CD4-positive, CD25-positive, alpha-beta regulatory T cell (primary cell): ENCODE measurements around the gene CDK3. TPM values are rescaled to one million over a fixed set of nuclear protein-coding genes. Genes with fewer than 3 reads are reported as not detected.

Experiments
- ATAC-seq, 2 donors: fragments of 150-1000 bp; cut with Tn5 transposase; one replicate each; pipeline ENCODE4 v1.10.0; 2021; ENCODE audit warnings: low read depth in 2 of 2, moderate number of reproducible peaks in 2 of 2, moderate library complexity in 1 of 2
- DNase-seq, 3 donors: peaks; one replicate each; pipeline versions ENCODE4 v3.0.0 to v3.0.0-alpha.2; 2012 to 2022; ENCODE audit warnings: mixed read lengths in 1 of 3
- H3K27ac ChIP-seq: one replicate; pipeline ENCODE4 v1.7.0; 2013; ENCODE audit warnings: mild to moderate bottlenecking, low read length; ENCODE audit not compliant: insufficient read depth, poor library complexity, severe bottlenecking
- H3K27me3 ChIP-seq: one replicate; pipeline ENCODE4 v1.7.0; 2013; ENCODE audit warnings: low read length; ENCODE audit not compliant: control insufficient read depth, insufficient read depth
- H3K36me3 ChIP-seq: one replicate; pipeline ENCODE4 v1.7.0; 2013; ENCODE audit warnings: mild to moderate bottlenecking, low read length, moderate library complexity; ENCODE audit not compliant: control insufficient read depth, insufficient read depth
- H3K4me1 ChIP-seq: 2 replicates; pipeline ENCODE4 v1.7.0; 2013; ENCODE audit warnings: mild to moderate bottlenecking, low read length; ENCODE audit not compliant: insufficient read depth, control insufficient read depth, poor library complexity, severe bottlenecking
- H3K4me3 ChIP-seq: one replicate; pipeline ENCODE4 v1.7.0; 2013; ENCODE audit warnings: low read depth, mild to moderate bottlenecking, low read length, moderate library complexity
- H3K9me3 ChIP-seq, 2 experiments: 1 replicate in 1 of 2; 2 replicates in 1 of 2; pipeline ENCODE4 v1.7.0; 2013; ENCODE audit warnings: low read length in 2 of 2, mild to moderate bottlenecking in 1 of 2, moderate library complexity in 1 of 2; ENCODE audit not compliant: control insufficient read depth in 2 of 2
- H3K27ac Mint-ChIP-seq, 3 donors: one replicate each; pipeline ENCODE4 v1.8.0; 2020 to 2022; ENCODE audit warnings: mild to moderate bottlenecking in 3 of 3, mixed read lengths in 3 of 3, moderate library complexity in 2 of 3
- H3K27me3 Mint-ChIP-seq: one replicate; pipeline ENCODE4 v1.8.0; 2022; ENCODE audit warnings: mild to moderate bottlenecking, mixed read lengths
- H3K36me3 Mint-ChIP-seq: one replicate; pipeline ENCODE4 v1.8.0; 2020; ENCODE audit warnings: mixed read lengths
- H3K4me1 Mint-ChIP-seq, 4 donors: one replicate each; pipeline ENCODE4 v1.8.0; 2020 to 2022; ENCODE audit warnings: mixed read lengths in 4 of 4, mild to moderate bottlenecking in 1 of 4
- H3K4me3 Mint-ChIP-seq, 4 donors: one replicate each; pipeline ENCODE4 v1.8.0; 2020 to 2022; ENCODE audit warnings: mild to moderate bottlenecking in 4 of 4, mixed read lengths in 4 of 4, moderate library complexity in 3 of 4
- H3K9me3 Mint-ChIP-seq, 7 donors: one replicate each; pipeline ENCODE4 v1.8.0; 2020 to 2022; ENCODE audit warnings: mixed read lengths in 7 of 7, mild to moderate bottlenecking in 3 of 7, moderate library complexity in 2 of 7
- polyA plus RNA-seq, 4 donors: library from polyadenylated mRNA; unstranded; fragments of 300-500 nt; fragmentation: Illumina TruSeq; gene quantifications; one replicate each; pipeline ENCODE4 v1.2.3, GENCODE V29; 2021
- total RNA-seq: library from RNA; stranded (reverse); gene quantifications from one replicate; pipeline ENCODE4 v1.2.3, GENCODE V29; 2022

Gene CDK3
- total and polyA plus RNA-seq, 5 donors from 2014 or later, result 0.17 to 11.6 (median 0.79) TPM

DNA sequence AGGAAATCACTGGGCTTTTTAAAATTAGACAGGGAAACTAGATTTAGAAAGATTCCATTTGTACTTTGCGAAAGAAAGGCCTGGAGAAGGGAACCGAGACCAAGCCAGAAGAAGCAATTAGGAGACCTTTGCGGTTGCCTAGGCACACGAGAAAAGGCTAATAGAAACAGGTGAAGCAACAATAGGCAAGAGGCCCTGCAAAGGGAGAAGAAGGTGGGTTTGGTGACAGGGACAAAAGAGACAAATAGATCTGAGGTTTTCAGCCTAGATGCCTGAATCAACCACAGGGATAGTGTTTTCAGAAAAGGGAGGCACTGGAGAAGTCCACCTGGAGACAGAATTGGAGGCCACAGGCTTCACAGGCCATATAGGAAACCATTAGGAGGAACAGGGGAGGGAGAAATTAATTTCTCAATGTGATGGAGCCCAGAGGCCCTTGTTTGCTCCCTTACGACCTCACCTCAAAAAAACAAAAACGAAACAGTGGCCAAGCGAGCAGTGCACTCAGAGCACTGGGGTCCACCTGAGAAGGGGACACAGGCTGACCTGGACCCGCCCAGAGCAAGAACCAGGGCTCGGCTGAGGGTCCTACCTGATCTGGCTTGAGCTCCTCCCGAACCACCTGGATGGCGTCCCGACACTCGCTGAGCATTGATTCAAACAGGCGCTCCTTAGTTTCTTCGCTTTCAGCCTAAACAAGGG, 49.3 kb downstream of the CDK3 start:
- peaks cover 0 to 29% (median 15%) of the 10 kb centered on the region in 4 donors for H3K4me1 Mint-ChIP-seq
- H3K9me3 ChIP-seq, result no peaks in the 10 kb centered on the region
- H3K27ac Mint-ChIP-seq, result peak overlapping the region; percentile 34 to 80 (median 55)
- ATAC-seq (no peak), DNase-seq (no peak)
- H3K36me3 ChIP-seq, result peaks cover 90% of the 10 kb centered on the region
- no peak overlapping the region for H3K4me3 Mint-ChIP-seq
- no peak overlapping the region for H3K27ac ChIP-seq
- peaks cover 4% of the 10 kb centered on the region for H3K4me1 ChIP-seq
- H3K27me3 Mint-ChIP-seq, result no peaks in the 10 kb centered on the region
- no peaks in the 10 kb centered on the region for H3K27me3 ChIP-seq
- H3K36me3 Mint-ChIP-seq, result peaks cover 48% of the 10 kb centered on the region
- H3K4me3 ChIP-seq, result no peak overlapping the region
- H3K9me3 Mint-ChIP-seq, result no peaks in the 10 kb centered on the region

GRCh38 chr17:76050538-76051467, 50.1 kb downstream of the CDK3 start:
- H3K36me3 ChIP-seq, result peaks cover 89% of the 10 kb centered on the region
- DNase-seq (no peak), ATAC-seq (no peak)
- no peaks in the 10 kb centered on the region for H3K27me3 ChIP-seq
- peak overlapping the region in 1 of 4 donors; percentile 8 for H3K4me3 Mint-ChIP-seq
- H3K27ac ChIP-seq, result no peak overlapping the region
- H3K4me3 ChIP-seq, result no peak overlapping the region
- H3K4me1 Mint-ChIP-seq, result peaks cover 0 to 29% (median 15%) of the 10 kb centered on the region in 4 donors
- no peaks in the 10 kb centered on the region for H3K27me3 Mint-ChIP-seq
- H3K36me3 Mint-ChIP-seq, result peaks cover 40% of the 10 kb centered on the region
- no peaks in the 10 kb centered on the region for H3K9me3 Mint-ChIP-seq
- H3K27ac Mint-ChIP-seq, result no peak overlapping the region
- peaks cover 4% of the 10 kb centered on the region for H3K4me1 ChIP-seq
- H3K9me3 ChIP-seq, result no peaks in the 10 kb centered on the region

DNA sequence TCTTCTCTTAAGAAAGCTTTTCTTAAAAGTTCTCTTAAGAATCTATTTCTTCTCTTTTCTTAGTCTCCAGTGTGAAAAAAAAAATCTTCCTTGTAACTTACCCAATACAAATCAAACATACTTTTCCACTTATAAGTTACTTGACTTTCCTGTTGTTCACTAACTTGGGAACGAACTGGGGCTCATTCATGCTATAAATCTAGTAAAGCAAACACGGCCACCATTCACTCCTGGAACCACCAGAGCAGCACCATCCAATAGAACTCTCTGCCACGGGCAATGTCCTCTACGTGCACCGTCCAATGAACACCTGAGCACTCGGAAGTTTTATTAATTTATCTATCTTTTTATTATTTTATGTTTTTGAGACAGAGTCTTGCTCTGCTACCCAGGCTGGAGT, 50.9 kb downstream of the CDK3 start:
- DNase-seq (no peak), ATAC-seq (no peak)
- H3K9me3 ChIP-seq, result no peaks in the 10 kb centered on the region
- H3K4me1 ChIP-seq, result peaks cover 4% of the 10 kb centered on the region
- peaks cover 0 to 29% (median 16%) of the 10 kb centered on the region in 4 donors for H3K4me1 Mint-ChIP-seq
- no peak overlapping the region for H3K27ac Mint-ChIP-seq
- no peaks in the 10 kb centered on the region for H3K9me3 Mint-ChIP-seq
- H3K27me3 ChIP-seq, result no peaks in the 10 kb centered on the region
- no peak overlapping the region for H3K4me3 ChIP-seq
- H3K36me3 Mint-ChIP-seq, result peaks cover 43% of the 10 kb centered on the region
- H3K27me3 Mint-ChIP-seq, result no peaks in the 10 kb centered on the region
- no peak overlapping the region for H3K4me3 Mint-ChIP-seq
- peaks cover 89% of the 10 kb centered on the region for H3K36me3 ChIP-seq
- no peak overlapping the region for H3K27ac ChIP-seq

DNA sequence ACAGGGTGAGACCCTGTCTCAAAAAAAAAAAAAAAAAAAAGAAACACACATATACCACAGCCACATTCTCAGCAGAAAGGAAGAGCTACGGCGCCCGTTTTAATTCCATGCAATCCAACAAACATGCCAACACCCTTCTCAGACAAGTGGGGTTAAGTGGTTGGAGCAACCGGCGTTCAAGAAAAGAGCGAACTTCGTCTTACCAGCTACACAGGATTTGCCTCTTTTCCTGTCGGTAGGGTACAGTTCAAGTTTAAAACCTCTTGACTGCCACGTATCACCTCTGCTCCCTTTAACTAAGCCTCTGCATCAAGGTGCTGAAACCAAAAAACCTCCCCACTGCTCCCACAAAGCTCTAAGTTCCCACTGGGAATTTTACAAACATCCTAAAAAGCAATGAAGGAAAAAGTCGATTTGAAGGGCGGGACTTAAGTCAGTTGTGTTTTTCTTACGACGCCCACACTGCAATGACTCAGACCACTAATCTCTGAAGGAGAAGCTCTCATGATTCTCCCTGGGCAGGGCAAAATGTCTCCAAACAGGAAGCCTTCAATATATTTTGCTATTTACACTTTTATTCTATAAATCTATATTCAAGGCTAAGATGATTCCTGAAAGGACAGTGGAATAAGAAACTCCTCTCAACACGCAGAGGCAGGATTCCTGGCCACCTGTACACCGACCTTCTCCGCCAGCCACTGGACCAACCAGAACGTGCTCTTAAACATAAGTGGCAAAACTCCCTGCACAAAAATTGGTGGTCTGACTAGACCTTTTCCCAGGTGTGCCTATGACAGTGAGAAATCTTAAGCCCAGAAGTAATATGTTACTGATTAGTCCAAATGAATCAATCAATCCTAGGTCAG, 52.8 kb downstream of the CDK3 start:
- H3K9me3 Mint-ChIP-seq, result no peaks in the 10 kb centered on the region
- H3K4me3 Mint-ChIP-seq, result no peak overlapping the region
- DNase-seq (no peak), ATAC-seq (no peak)
- peaks cover 91% of the 10 kb centered on the region for H3K36me3 ChIP-seq
- no peak overlapping the region for H3K27ac ChIP-seq
- no peaks in the 10 kb centered on the region for H3K27me3 ChIP-seq
- H3K27ac Mint-ChIP-seq, result peak overlapping the region in 1 of 3 donors; percentile 60
- peaks cover 4% of the 10 kb centered on the region for H3K4me1 ChIP-seq
- H3K4me1 Mint-ChIP-seq, result peaks cover 0 to 25% (median 16%) of the 10 kb centered on the region in 4 donors
- no peaks in the 10 kb centered on the region for H3K27me3 Mint-ChIP-seq
- no peaks in the 10 kb centered on the region for H3K9me3 ChIP-seq
- peaks cover 47% of the 10 kb centered on the region for H3K36me3 Mint-ChIP-seq
- H3K4me3 ChIP-seq, result no peak overlapping the region

- H3K4me1 ChIP-seq, result peaks cover 3% of the 10 kb centered on the region
- H3K9me3 ChIP-seq, result no peaks in the 10 kb centered on the region
- Mint-ChIP-seq H3K4me3 (no peak overlapping the region), H3K4me1 (peaks cover 0 to 19% (median 11%) of the 10 kb centered on the region in 4 donors), H3K27me3 (no peaks in the 10 kb centered on the region), H3K36me3 (peaks cover 45% of the 10 kb centered on the region), H3K9me3 (no peaks in the 10 kb centered on the region), H3K27ac (peak overlapping the region in 1 of 3 donors; percentile 60)
- no peak overlapping the region for H3K27ac ChIP-seq
- ATAC-seq (no peak), DNase-seq (no peak)
- peaks cover 91% of the 10 kb centered on the region for H3K36me3 ChIP-seq
- H3K4me3 ChIP-seq, result no peak overlapping the region
- no peaks in the 10 kb centered on the region for H3K27me3 ChIP-seq
These were observed 53.4 kb downstream of the CDK3 start for GRCh38 chr17:76054112-76054476.

Other genes starting within 250 kb of the CDK3 start
- 9.1 TPM for gene GALK1, start 235.7 kb upstream of the CDK3 start, total RNA-seq
- 10 to 100 TPM; 18.7 to 24.3 (median 21.9) TPM for gene GALK1, start 235.7 kb upstream of the CDK3 start, polyA plus RNA-seq
- gene UNK, start 216.0 kb upstream of the CDK3 start, total RNA-seq, result 33.9 TPM
- 10 to 100 TPM; 15.3 to 24.5 (median 23.0) TPM for gene UNK, start 216.0 kb upstream of the CDK3 start, polyA plus RNA-seq
- 149 TPM for gene UNC13D, start 156.5 kb upstream of the CDK3 start, total RNA-seq
- gene UNC13D, start 156.5 kb upstream of the CDK3 start, polyA plus RNA-seq, result 10 to 100 TPM; 41.6 to 51.7 (median 45.0) TPM
- 118 TPM for gene WBP2, start 145.5 kb upstream of the CDK3 start, total RNA-seq
- 100 to 1,000 TPM in 1 of 4 donors, 10 to 100 TPM in 3; 77.7 to 112 (median 91.2) TPM for gene WBP2, start 145.5 kb upstream of the CDK3 start, polyA plus RNA-seq
- 3.6 TPM for gene TRIM47, start 122.3 kb upstream of the CDK3 start, total RNA-seq
- gene TRIM47, start 122.3 kb upstream of the CDK3 start, polyA plus RNA-seq, result 10 to 100 TPM in 3 of 4 donors, 1 to 10 TPM in 1; 8.7 to 16.6 (median 15.8) TPM
- gene TRIM65, start 103.9 kb upstream of the CDK3 start, total RNA-seq, result 18.7 TPM
- 10 to 100 TPM; 16.9 to 24.3 (median 20.1) TPM for gene TRIM65, start 103.9 kb upstream of the CDK3 start, polyA plus RNA-seq
- 118 TPM for gene MRPL38, start 96.0 kb upstream of the CDK3 start, total RNA-seq
- gene MRPL38, start 96.0 kb upstream of the CDK3 start, polyA plus RNA-seq, result 10 to 100 TPM; 58.0 to 68.8 (median 64.8) TPM
- gene FBF1, start 59.8 kb upstream of the CDK3 start, total RNA-seq, result 15.5 TPM
- 1 to 10 TPM; 1.7 to 3.6 (median 2.3) TPM for gene FBF1, start 59.8 kb upstream of the CDK3 start, polyA plus RNA-seq
- 25.6 TPM for gene ACOX1, start 21.7 kb upstream of the CDK3 start, total RNA-seq
- gene ACOX1, start 21.7 kb upstream of the CDK3 start, polyA plus RNA-seq, result 10 to 100 TPM; 15.0 to 24.3 (median 18.9) TPM
- gene TEN1, start 21.6 kb upstream of the CDK3 start, total RNA-seq, result 17.3 TPM
- 10 to 100 TPM; 19.9 to 26.1 (median 21.5) TPM for gene TEN1, start 21.6 kb upstream of the CDK3 start, polyA plus RNA-seq
- 0.15 TPM for gene EVPL, start 26.5 kb downstream of the CDK3 start, total RNA-seq
- under 1 TPM in 1 of 4 donors, not detected in 3; 0.05 TPM for gene EVPL, start 26.5 kb downstream of the CDK3 start, polyA plus RNA-seq
- gene SRP68, start 71.7 kb downstream of the CDK3 start, total RNA-seq, result 68.8 TPM
- 10 to 100 TPM; 71.6 to 81.0 (median 74.5) TPM for gene SRP68, start 71.7 kb downstream of the CDK3 start, polyA plus RNA-seq
- gene GALR2, start 73.9 kb downstream of the CDK3 start, total RNA-seq, result 0.86 TPM
- under 1 TPM in 2 of 4 donors, not detected in 2; 0.41 to 0.62 TPM for gene GALR2, start 73.9 kb downstream of the CDK3 start, polyA plus RNA-seq
- 0.42 TPM for gene ZACN, start 78.3 kb downstream of the CDK3 start, total RNA-seq
- 1 to 10 TPM in 1 of 4 donors, under 1 TPM in 3; 0.24 to 2.0 (median 0.62) TPM for gene ZACN, start 78.3 kb downstream of the CDK3 start, polyA plus RNA-seq
- 105 TPM for gene EXOC7, start 102.9 kb downstream of the CDK3 start, total RNA-seq
- 10 to 100 TPM; 41.3 to 47.6 (median 45.0) TPM for gene EXOC7, start 102.9 kb downstream of the CDK3 start, polyA plus RNA-seq
- 1.0 TPM for gene FOXJ1, start 140.4 kb downstream of the CDK3 start, total RNA-seq
- under 1 TPM in 2 of 4 donors, not detected in 2; 0.14 to 0.24 TPM for gene FOXJ1, start 140.4 kb downstream of the CDK3 start, polyA plus RNA-seq
- 17.7 TPM for gene RNF157, start 239.6 kb downstream of the CDK3 start, total RNA-seq
- gene RNF157, start 239.6 kb downstream of the CDK3 start, polyA plus RNA-seq, result 1 to 10 TPM; 3.3 to 5.6 (median 4.3) TPM